OCI-LY7 (cell line): ENCODE data around the gene SLC43A1. TPM values are rescaled to one million over a fixed set of nuclear protein-coding genes. Genes with fewer than 3 reads are reported as not detected.

ENCODE experiments used
- BruUV-seq: library from RNA; stranded (reverse); fragments of 400-500 nt; replicated peaks from 2 replicates; lab custom pipeline; 2021; lab: Mats Ljungman, UMichigan
- CTCF ChIA-PET: fragments of 300-600 bp; sonication (Branson Sonifier 250); formaldehyde crosslinking; loops from one replicate; lab custom pipeline; 2022; ENCODE audit warnings: antibody characterized with exemption; ENCODE audit not compliant: unreplicated experiment; lab: Charles Lee
- POLR2A ChIA-PET: fragments of 300-600 bp; sonication (Branson Sonifier 250); formaldehyde crosslinking; loops from one replicate; lab custom pipeline; 2022; ENCODE audit warnings: antibody characterized with exemption; lab: Charles Lee
- DNase-seq: peaks from one replicate; pipeline ENCODE4 v3.0.0-alpha.2; 2015; ENCODE audit warnings: low spot score
- H2AFZ ChIP-seq: fragments of 200-600 bp; sonication (generic), shearing (Covaris generic); 2 replicates; pipeline ENCODE4 v1.6.1; 2014; ENCODE audit warnings: mild to moderate bottlenecking, antibody characterized with exemption, low read length, moderate library complexity
- H3K27ac ChIP-seq: fragments of 200-600 bp; sonication (generic); 2 replicates; pipeline ENCODE4 v1.5.1; 2014; ENCODE audit warnings: mixed run types, low read depth, mild to moderate bottlenecking, moderate library complexity, low read length, inconsistent platforms; ENCODE audit not compliant: poor library complexity, severe bottlenecking
- H3K36me3 ChIP-seq: fragments of 200-600 bp; sonication (generic); 2 replicates; pipeline ENCODE4 v1.6.1; 2014; ENCODE audit warnings: mild to moderate bottlenecking, antibody characterized with exemption, low read length, moderate library complexity, mixed read lengths; ENCODE audit not compliant: insufficient read depth
- H3K4me1 ChIP-seq: fragments of 200-600 bp; sonication (generic); 2 replicates; pipeline ENCODE4 v1.5.1; 2014; ENCODE audit warnings: mild to moderate bottlenecking, low read length; ENCODE audit not compliant: insufficient read depth, poor library complexity, severe bottlenecking
- H3K4me2 ChIP-seq: fragments of 200-600 bp; sonication (generic); 2 replicates; pipeline ENCODE4 v1.6.1; 2014; ENCODE audit warnings: mild to moderate bottlenecking, low read length
- H3K4me3 ChIP-seq: fragments of 200-600 bp; sonication (generic); 2 replicates; pipeline ENCODE4 v1.5.1; 2014; ENCODE audit warnings: mild to moderate bottlenecking, low read depth, low read length; ENCODE audit not compliant: poor library complexity, severe bottlenecking
- H3K79me2 ChIP-seq: fragments of 200-600 bp; sonication (generic); 2 replicates; pipeline ENCODE4 v1.6.1; 2016; ENCODE audit warnings: low read depth, mild to moderate bottlenecking, low read length, moderate library complexity, mixed read lengths; ENCODE audit not compliant: insufficient read depth
- H3K9me2 ChIP-seq: fragments of 200-600 bp; sonication (generic); 2 replicates; pipeline ENCODE4 v1.6.1; 2016; ENCODE audit warnings: mild to moderate bottlenecking, low read length, mixed read lengths; ENCODE audit not compliant: insufficient read depth
- H3K9me3 ChIP-seq: fragments of 200-600 bp; sonication (generic); 2 replicates; pipeline ENCODE4 v1.6.1; 2014; ENCODE audit warnings: mild to moderate bottlenecking, mixed run types, low read length, mixed read lengths
- H4K20me1 ChIP-seq: fragments of 200-600 bp; sonication (generic); 2 replicates; pipeline ENCODE4 v1.6.1; 2014; ENCODE audit warnings: mild to moderate bottlenecking, antibody characterized with exemption, low read length, moderate library complexity, mixed read lengths; ENCODE audit not compliant: insufficient read depth
- CTCF ChIP-seq: fragments of 200-600 bp; sonication (generic); conservative IDR thresholded peaks from 2 replicates; pipeline ENCODE4 v1.5.1; 2014; ENCODE audit warnings: mild to moderate bottlenecking, antibody characterized with exemption, low read length, moderate library complexity, mixed read lengths
- EZH2phosphoT487 ChIP-seq: fragments of 200-600 bp; sonication (generic); IDR thresholded peaks from 2 replicates; pipeline ENCODE4 v1.6.1; 2018; ENCODE audit warnings: low read depth, borderline replicate concordance, mild to moderate bottlenecking, mixed run types, antibody characterized with exemption, low read length, moderate library complexity, mixed read lengths
- intact Hi-C: fragments of 100-400 bp; cut with micrococcal nuclease; formaldehyde crosslinking; loops from one replicate; pipeline ENCODE4 v1.10.0; 2022; ENCODE audit not compliant: unreplicated experiment
- total RNA-seq, 2 experiments: library from RNA; depleted of rRNA in 1 of 2; stranded (reverse); fragments of >200 nt in 1 of 2; shearing (Covaris generic) in 1 of 2; gene quantifications; 2 replicates each; pipeline ENCODE4 v1.2.3, GENCODE V29; 2014 to 2022

SLC43A1 gene
- total RNA-seq, 2 experiments from 2014 or later: 61.1 to 78.6 TPM

GRCh38 chr11:57549983-57550382 lies 34.5 kb upstream of the SLC43A1 start:
- no peak overlapping the region for H3K27ac ChIP-seq
- H3K79me2 ChIP-seq: no peaks in the 10 kb centered on the region
- POLR2A ChIA-PET: no interaction called here
- H3K9me3 ChIP-seq: no peaks in the 10 kb centered on the region
- TF ChIP-seq CTCF (no peak), EZH2phosphoT487 (no peak)
- no peak for DNase-seq
- no peak overlapping the region for H2AFZ ChIP-seq
- BruUV-seq: no TSS peak
- H3K36me3 ChIP-seq: peaks cover 43% of the 10 kb centered on the region
- no peaks in the 10 kb centered on the region for H4K20me1 ChIP-seq
- intact Hi-C loops: no loop called here
- peaks cover 9% of the 10 kb centered on the region for H3K4me1 ChIP-seq
- no peak overlapping the region for H3K4me2 ChIP-seq
- no peak overlapping the region for H3K4me3 ChIP-seq
- no peaks in the 10 kb centered on the region for H3K9me2 ChIP-seq
- CTCF ChIA-PET: no interaction called here

GRCh38 chr11:57547854-57548377 lies 32.4 kb upstream of the SLC43A1 start:
- Histone ChIP-seq H3K4me1 (peaks cover 9% of the 10 kb centered on the region), H3K27ac (no peak overlapping the region), H4K20me1 (no peaks in the 10 kb centered on the region), H3K9me2 (no peaks in the 10 kb centered on the region), H2AFZ (no peak overlapping the region), H3K36me3 (peaks cover 28% of the 10 kb centered on the region), H3K79me2 (no peaks in the 10 kb centered on the region), H3K9me3 (no peaks in the 10 kb centered on the region), H3K4me2 (0 out of 2 replicates have a peak overlapping the region, but pooled peaks have one; percentile 1), H3K4me3 (no peak overlapping the region)
- BruUV-seq: no TSS peak
- TF ChIP-seq CTCF: no peak
- TF ChIP-seq EZH2phosphoT487: no peak
- POLR2A ChIA-PET: interaction anchor here (0.7 kb wide), 1 partner anchor 10 kb away, joined by 3 read pairs; no protein-coding TSS in a partner anchor
- CTCF ChIA-PET: no interaction called here
- peak; percentile 29 for DNase-seq
- intact Hi-C loops: no loop called here

GRCh38 chr11:57546869-57547475 lies 31.5 kb upstream of the SLC43A1 start:
- Histone ChIP-seq H3K9me3 (no peaks in the 10 kb centered on the region), H3K4me2 (no peak overlapping the region), H3K79me2 (no peaks in the 10 kb centered on the region), H4K20me1 (no peaks in the 10 kb centered on the region), H3K27ac (no peak overlapping the region), H3K9me2 (no peaks in the 10 kb centered on the region), H3K36me3 (peaks cover 19% of the 10 kb centered on the region), H3K4me3 (no peak overlapping the region), H2AFZ (no peak overlapping the region), H3K4me1 (peaks cover 9% of the 10 kb centered on the region)
- CTCF ChIA-PET: interaction anchor here (0.8 kb wide), 1 partner anchor 98 kb away, joined by 4 read pairs; no protein-coding TSS in a partner anchor
- no peak for TF ChIP-seq EZH2phosphoT487
- TF ChIP-seq CTCF: no peak
- POLR2A ChIA-PET: interaction anchor here (0.5 to 1.5 kb wide), 2 partner anchors 15 to 242 kb away, joined by 3 read pairs; no protein-coding TSS in a partner anchor
- intact Hi-C loops: no loop called here
- BruUV-seq: no TSS peak
- no peak for DNase-seq
